Breast epithelium (tissue), 3 donors: ENCODE results near the gene U2AF1L4.

Source experiments
- POLR2AphosphoS5 ChIP-seq, 3 donors: sonication (generic); formaldehyde crosslinking; IDR thresholded peaks; one replicate each; pipeline ENCODE4 v1.6.1; 2017; ENCODE audit warnings: antibody characterized with exemption in 3 of 3
- TF ChIP-seq, protein P1 (sequence below), 3 donors: fragments of 450-650 bp; IDR thresholded peaks; one replicate each; pipeline ENCODE4 v1.5.1; 2016 to 2017; ENCODE audit warnings: antibody characterized with exemption in 3 of 3, mild to moderate bottlenecking in 3 of 3, moderate library complexity in 3 of 3

GRCh38 chr19:35704218-35704617, 41.0 kb downstream of the U2AF1L4 start, which contains the start of gene ZBTB32:
- TF ChIP-seq, protein P1, sequence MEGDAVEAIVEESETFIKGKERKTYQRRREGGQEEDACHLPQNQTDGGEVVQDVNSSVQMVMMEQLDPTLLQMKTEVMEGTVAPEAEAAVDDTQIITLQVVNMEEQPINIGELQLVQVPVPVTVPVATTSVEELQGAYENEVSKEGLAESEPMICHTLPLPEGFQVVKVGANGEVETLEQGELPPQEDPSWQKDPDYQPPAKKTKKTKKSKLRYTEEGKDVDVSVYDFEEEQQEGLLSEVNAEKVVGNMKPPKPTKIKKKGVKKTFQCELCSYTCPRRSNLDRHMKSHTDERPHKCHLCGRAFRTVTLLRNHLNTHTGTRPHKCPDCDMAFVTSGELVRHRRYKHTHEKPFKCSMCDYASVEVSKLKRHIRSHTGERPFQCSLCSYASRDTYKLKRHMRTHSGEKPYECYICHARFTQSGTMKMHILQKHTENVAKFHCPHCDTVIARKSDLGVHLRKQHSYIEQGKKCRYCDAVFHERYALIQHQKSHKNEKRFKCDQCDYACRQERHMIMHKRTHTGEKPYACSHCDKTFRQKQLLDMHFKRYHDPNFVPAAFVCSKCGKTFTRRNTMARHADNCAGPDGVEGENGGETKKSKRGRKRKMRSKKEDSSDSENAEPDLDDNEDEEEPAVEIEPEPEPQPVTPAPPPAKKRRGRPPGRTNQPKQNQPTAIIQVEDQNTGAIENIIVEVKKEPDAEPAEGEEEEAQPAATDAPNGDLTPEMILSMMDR (IDR thresholded peaks at IDR 0.05): no peak
- no peak for TF ChIP-seq POLR2AphosphoS5 (IDR thresholded peaks at IDR 0.05)
